ENCODE data around the gene GPHB5. TPM values are rescaled to one million over a fixed set of nuclear protein-coding genes. Genes with fewer than 3 reads are reported as not detected.
A peak's percentile ranks its signal among the peaks of the same experiment; 100 is the strongest.

Gene GPHB5
- polyA plus RNA-seq, 3 donors: not detected

DNA sequence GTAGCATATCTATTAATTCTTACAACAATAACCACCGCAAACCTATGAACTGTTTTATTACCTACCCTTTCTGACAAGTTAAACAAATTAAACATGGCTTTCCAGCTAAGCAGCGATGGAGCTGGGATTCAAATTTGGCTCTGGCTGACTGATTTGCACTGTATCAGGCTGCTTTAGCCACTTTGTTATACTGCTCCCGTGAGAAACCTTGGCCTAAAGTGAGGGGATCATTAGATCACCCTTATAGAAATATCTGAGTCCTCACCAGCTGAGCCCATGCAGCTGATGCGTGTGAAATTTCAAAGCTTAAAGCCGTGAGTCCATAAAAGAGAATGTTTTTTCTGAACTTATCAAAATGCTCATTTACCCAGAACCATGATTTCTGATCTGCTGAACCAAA, 8.1 kb upstream of the GPHB5 start:
- no peak for DNase-seq
- no peaks in the 10 kb centered on the region for H3K27me3 ChIP-seq (ENCODE audit: control insufficient read depth in 2 of 2, insufficient read depth in 2 of 2, low read length in 2 of 2)
- Mint-ChIP-seq H3K9me3 (peaks cover 0 to 14% (median 9%) of the 10 kb centered on the region in 7 donors), H3K27ac (no peak overlapping the region), H3K4me1 (no peaks in the 10 kb centered on the region), H3K36me3 (no peaks in the 10 kb centered on the region), H3K4me3 (no peak overlapping the region), H3K27me3 (ENCODE audit: low read depth in 3 of 3) (no peaks in the 10 kb centered on the region)
- no peak overlapping the region for H2AFZ ChIP-seq (ENCODE audit: insufficient read depth, low read depth, low read length, poor library complexity, severe bottlenecking)
- no peaks in the 10 kb centered on the region for H3K79me2 ChIP-seq (ENCODE audit: insufficient read depth, low read length)
- no peaks in the 10 kb centered on the region for H4K20me1 ChIP-seq (ENCODE audit: insufficient read depth, low read length)
- WGBS (ENCODE audit: insufficient coverage): 97% methylated on average over 5 of the region's 5 CpGs
- H3K27ac ChIP-seq (ENCODE audit: low read depth in 1 of 2, low read length in 2 of 2): no peak overlapping the region
- no peak overlapping the region for H3K4me3 ChIP-seq (replicated peaks in 1 of 3; ENCODE audit: low read depth in 2 of 3, low read length in 3 of 3)
- intact Hi-C loops (cut with micrococcal nuclease): no loop called here
- no peak overlapping the region for H3K9ac ChIP-seq (ENCODE audit: insufficient read depth, low read length, poor library complexity, severe bottlenecking)
- TF ChIP-seq CTCF (IDR thresholded peaks at IDR 0.05): no peak
- H3K9me3 ChIP-seq (replicated peaks in 1 of 2; ENCODE audit: control insufficient read depth in 1 of 2, insufficient read depth in 1 of 2, low read length in 2 of 2): peaks cover 0 to 5% of the 10 kb centered on the region in 2 donors
- H3K4me2 ChIP-seq (replicated peaks; ENCODE audit: extremely low read depth, low read length, poor library complexity, severe bottlenecking): no peak overlapping the region
- no peaks in the 10 kb centered on the region for H3K36me3 ChIP-seq (replicated peaks in 1 of 2; ENCODE audit: control insufficient read depth in 1 of 2, insufficient read depth in 2 of 2, low read length in 2 of 2)
- H3K4me1 ChIP-seq (ENCODE audit: control insufficient read depth in 1 of 2, insufficient read depth in 2 of 2, low read length in 2 of 2): no peaks in the 10 kb centered on the region

- H3K4me1 Mint-ChIP-seq: no peaks in the 10 kb centered on the region
- peaks cover 0 to 4% of the 10 kb centered on the region in 2 donors for H3K9me3 ChIP-seq (replicated peaks in 1 of 2; ENCODE audit: control insufficient read depth in 1 of 2, insufficient read depth in 1 of 2, low read length in 2 of 2)
- H2AFZ ChIP-seq (ENCODE audit: insufficient read depth, low read depth, low read length, poor library complexity, severe bottlenecking): no peak overlapping the region
- intact Hi-C loops (cut with micrococcal nuclease): no loop called here
- H3K9ac ChIP-seq (ENCODE audit: insufficient read depth, low read length, poor library complexity, severe bottlenecking): no peak overlapping the region
- WGBS (ENCODE audit: insufficient coverage): 100% methylated on average over 3 of the region's 9 CpGs
- TF ChIP-seq CTCF (IDR thresholded peaks at IDR 0.05): no peak
- H3K36me3 Mint-ChIP-seq: no peaks in the 10 kb centered on the region
- H3K4me3 ChIP-seq (replicated peaks in 1 of 3; ENCODE audit: low read depth in 2 of 3, low read length in 3 of 3): no peak overlapping the region
- H3K36me3 ChIP-seq (replicated peaks in 1 of 2; ENCODE audit: control insufficient read depth in 1 of 2, insufficient read depth in 2 of 2, low read length in 2 of 2): no peaks in the 10 kb centered on the region
- H3K4me2 ChIP-seq (replicated peaks; ENCODE audit: extremely low read depth, low read length, poor library complexity, severe bottlenecking): no peak overlapping the region
- peaks cover 0 to 2% (median 0%) of the 10 kb centered on the region in 3 donors for H3K27me3 Mint-ChIP-seq (ENCODE audit: low read depth in 3 of 3)
- H3K27ac Mint-ChIP-seq: peak overlapping the region in 1 of 7 donors; percentile 58
- no peak overlapping the region for H3K27ac ChIP-seq (ENCODE audit: low read depth in 1 of 2, low read length in 2 of 2)
- peaks cover 1 to 14% (median 6%) of the 10 kb centered on the region in 7 donors for H3K9me3 Mint-ChIP-seq
- H3K27me3 ChIP-seq (ENCODE audit: control insufficient read depth in 2 of 2, insufficient read depth in 2 of 2, low read length in 2 of 2): no peaks in the 10 kb centered on the region
- H4K20me1 ChIP-seq (ENCODE audit: insufficient read depth, low read length): no peaks in the 10 kb centered on the region
- no peak for DNase-seq
- H3K79me2 ChIP-seq (ENCODE audit: insufficient read depth, low read length): no peaks in the 10 kb centered on the region
- H3K4me3 Mint-ChIP-seq: no peak overlapping the region
- no peaks in the 10 kb centered on the region for H3K4me1 ChIP-seq (ENCODE audit: control insufficient read depth in 1 of 2, insufficient read depth in 2 of 2, low read length in 2 of 2)
Measured at GRCh38 chr14:63322897-63323573, 4.3 kb upstream of the GPHB5 start.

Data from CD14-positive monocyte (primary cell).